ENCODE results near the gene OR56A5.

The OR56A5 gene

GRCh38 chr11:5940748-5941147 is 27.5 kb downstream of the OR56A5 start (continued):
- TF ChIP-seq ZNF692 (tag by site-specific recombination; IDR thresholded peaks at IDR 0.05) (no peak), ZNF132 (tag by site-specific recombination; IDR thresholded peaks at IDR 0.05; ENCODE audit: borderline replicate concordance) (no peak), ZNF175 (tag by site-specific recombination; IDR thresholded peaks at IDR 0.05) (no peak), BCL6B (tag by site-specific recombination; IDR thresholded peaks at IDR 0.05) (no peak), ZNF148 (tag by site-specific recombination; IDR thresholded peaks at IDR 0.05; ENCODE audit: borderline replicate concordance) (no peak), ZNF580 (tag by site-specific recombination; IDR thresholded peaks at IDR 0.05) (no peak), PBX3 (CRISPR knock-in tag; IDR thresholded peaks at IDR 0.05) (no peak), KLF16 (tag by site-specific recombination; IDR thresholded peaks at IDR 0.05) (no peak), ZNF112 (tag by site-specific recombination; IDR thresholded peaks at IDR 0.05) (no peak)

- Histone ChIP-seq H3K4me3 (ENCODE audit: low read depth, low read length) (no peak overlapping the region), H3K36me3 (ENCODE audit: control insufficient read depth in 2 of 2, insufficient read depth in 1 of 2, low read length in 2 of 2) (no peaks in the 10 kb centered on the region), H3K27ac (ENCODE audit: extremely low read depth, low read depth, low read length) (no peak overlapping the region), H3K4me1 (ENCODE audit: control insufficient read depth, insufficient read depth, low read length) (no peaks in the 10 kb centered on the region), H3K9me3 (ENCODE audit: control insufficient read depth, insufficient read depth, low read depth, low read length) (no peaks in the 10 kb centered on the region)
- TF ChIP-seq SP2 (tag by site-specific recombination; IDR thresholded peaks at IDR 0.05) (no peak), OVOL3 (tag by site-specific recombination; IDR thresholded peaks at IDR 0.05) (no peak), ZNF629 (tag by site-specific recombination; IDR thresholded peaks at IDR 0.05) (no peak), ZNF132 (tag by site-specific recombination; IDR thresholded peaks at IDR 0.05; ENCODE audit: borderline replicate concordance) (no peak), ZNF24 (tag by site-specific recombination; IDR thresholded peaks at IDR 0.05) (no peak), ZNF768 (tag by site-specific recombination; IDR thresholded peaks at IDR 0.05) (no peak), KLF16 (tag by site-specific recombination; IDR thresholded peaks at IDR 0.05) (no peak), ZNF175 (tag by site-specific recombination; IDR thresholded peaks at IDR 0.05) (no peak), ZSCAN5A (tag by site-specific recombination; IDR thresholded peaks at IDR 0.05) (no peak), ZNF501 (tag by site-specific recombination; IDR thresholded peaks at IDR 0.05) (no peak), ZNF521 (tag by site-specific recombination; IDR thresholded peaks at IDR 0.05) (no peak)
- CTCF ChIA-PET: no interaction called here
- POLR2A ChIA-PET: no interaction called here
Observed at GRCh38 chr11:5938603-5938965, 29.7 kb downstream of the OR56A5 start.

Data from HEK293 (cell line).